Retinal pigment epithelial cell (primary cell): ENCODE data around the gene KRT6B.

Experiments used
- DNase-seq: peaks from one replicate; pipeline ENCODE4 v3.0.0-alpha.2; 2010; ENCODE audit warnings: low read depth
- H3K4me3 ChIP-seq: 2 replicates; pipeline ENCODE4 v1.5.1; 2011; ENCODE audit warnings: mild to moderate bottlenecking, low read length, control low read depth, moderate library complexity
- CTCF ChIP-seq: conservative IDR thresholded peaks from 2 replicates; pipeline ENCODE4 v1.5.1; 2011; ENCODE audit warnings: low read depth, low read length, control low read depth, inconsistent platforms

KRT6B gene

GRCh38 chr12:52396656-52397055, 55.3 kb downstream of the KRT6B start:
- no peak overlapping the region for H3K4me3 ChIP-seq
- no peak for TF ChIP-seq CTCF
- no peak for DNase-seq
